ENCODE results near the gene MRAP.
"Not testable (repeated sequence)": the region's sequence is repeated elsewhere in the genome, so short reads cannot be mapped to it uniquely, and the experiment has no call there.

Gene MRAP

DNA sequence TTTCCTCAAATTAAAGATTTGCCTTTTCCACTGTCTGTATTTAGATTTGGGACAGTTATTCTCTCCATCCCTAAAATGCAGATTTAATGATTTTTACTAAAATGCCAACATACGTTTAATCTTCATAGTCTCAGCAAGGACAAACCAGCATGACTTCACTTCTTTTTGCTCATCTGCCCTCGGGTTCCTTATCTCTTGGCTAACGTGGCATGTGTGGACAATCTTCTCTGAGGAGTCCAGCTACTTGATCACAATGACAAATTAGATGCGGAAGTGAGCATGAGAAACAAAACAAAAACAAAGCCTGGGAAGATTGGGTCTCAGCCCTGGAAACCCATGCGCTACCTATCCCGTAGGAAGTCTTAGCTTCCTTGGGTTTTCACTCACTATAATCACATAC, 1.0 kb downstream of the MRAP start:
- no peak for DNase-seq (ENCODE audit: low read depth in 2 of 2, low spot score in 1 of 2)

DNA sequence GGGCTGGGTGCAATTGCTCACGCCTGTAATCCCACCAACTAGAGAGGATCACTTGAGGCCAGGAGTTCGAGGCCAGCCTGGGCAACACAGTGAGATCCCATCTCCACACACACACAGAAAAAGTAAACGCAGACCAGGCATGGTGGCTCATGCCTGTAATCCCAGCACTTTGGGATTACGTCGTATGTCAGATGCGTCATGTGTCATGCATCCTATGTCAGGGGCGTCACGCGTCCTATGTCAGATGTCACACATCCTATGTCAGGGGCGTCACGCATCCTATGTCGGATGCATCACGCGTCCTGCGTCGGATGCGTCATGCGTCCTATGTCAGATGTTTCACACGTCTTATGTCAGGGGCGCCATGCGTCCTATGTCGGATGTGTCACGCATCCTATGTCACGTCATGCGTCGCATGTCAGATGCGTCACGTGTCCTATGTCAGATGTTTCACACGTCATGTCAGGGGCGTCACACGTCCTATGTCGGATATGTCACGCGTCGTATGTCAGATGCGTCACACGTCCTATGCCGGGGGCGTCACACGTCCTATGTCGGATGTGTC, 1.5 kb downstream of the MRAP start:
- no peak for DNase-seq (ENCODE audit: low read depth in 2 of 2, low spot score in 1 of 2)

DNA sequence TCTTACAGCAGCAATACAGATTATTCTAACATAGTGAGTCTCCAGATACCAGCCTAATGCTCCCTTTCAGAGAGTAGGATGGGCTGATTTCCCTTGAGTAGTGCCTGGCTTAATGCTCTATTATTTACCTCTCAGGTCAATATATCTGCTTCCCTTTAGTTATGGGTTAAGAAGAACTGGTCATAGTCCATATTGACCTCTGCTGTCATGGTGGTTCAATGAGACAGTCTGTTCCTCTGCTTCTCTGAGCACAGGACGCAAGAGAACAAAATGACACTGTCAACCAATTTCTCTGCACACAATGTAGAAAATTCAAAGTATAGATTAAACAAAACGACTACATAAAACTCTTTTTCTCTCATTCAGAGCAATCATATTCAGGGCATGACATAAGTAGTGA, 2.9 kb downstream of the MRAP start:
- no peak for DNase-seq (ENCODE audit: low read depth in 2 of 2, low spot score in 1 of 2)

DNA sequence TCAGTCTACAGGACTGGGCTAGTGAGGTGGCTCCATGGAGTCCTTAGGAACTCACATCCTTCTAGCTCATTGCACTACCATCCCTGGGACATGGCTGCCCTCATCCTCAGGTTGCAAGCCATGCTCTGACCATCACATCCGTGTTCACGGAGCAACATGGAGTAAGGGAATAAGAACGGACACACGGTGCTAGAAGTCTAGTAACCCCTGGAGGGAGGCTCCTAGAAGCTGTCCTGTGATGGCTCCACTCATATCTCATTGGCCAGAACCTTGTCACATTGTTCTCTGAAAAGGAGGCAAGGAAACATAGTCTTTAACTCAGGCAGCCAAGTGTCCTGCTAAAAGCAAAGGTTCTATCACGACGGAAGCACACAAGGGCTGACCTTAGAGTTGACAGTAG, 3.9 kb downstream of the MRAP start:
- DNase-seq (ENCODE audit: low read depth in 2 of 2, low spot score in 1 of 2) = no peak

DNA sequence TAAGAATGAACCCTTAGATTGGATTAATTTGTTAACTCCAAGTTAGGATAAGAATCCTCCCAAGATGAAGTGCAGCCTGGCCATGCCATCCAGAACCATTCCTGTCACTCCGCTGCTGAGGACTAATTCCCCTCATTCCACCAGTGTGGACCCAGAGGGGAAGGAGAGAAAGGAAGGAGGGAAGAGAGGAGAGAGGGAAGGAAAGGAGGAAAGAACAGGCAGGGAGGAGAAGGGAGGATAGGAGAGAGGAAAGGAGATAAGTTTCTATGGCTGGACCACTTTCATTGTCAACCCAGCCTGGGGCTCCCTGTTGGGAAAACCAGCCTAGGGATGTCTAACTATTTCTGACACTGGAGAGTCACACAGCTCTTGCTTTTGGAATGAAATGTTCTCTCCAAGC, 4.7 kb downstream of the MRAP start:
- no peak for DNase-seq (ENCODE audit: low read depth in 2 of 2, low spot score in 1 of 2)

DNA sequence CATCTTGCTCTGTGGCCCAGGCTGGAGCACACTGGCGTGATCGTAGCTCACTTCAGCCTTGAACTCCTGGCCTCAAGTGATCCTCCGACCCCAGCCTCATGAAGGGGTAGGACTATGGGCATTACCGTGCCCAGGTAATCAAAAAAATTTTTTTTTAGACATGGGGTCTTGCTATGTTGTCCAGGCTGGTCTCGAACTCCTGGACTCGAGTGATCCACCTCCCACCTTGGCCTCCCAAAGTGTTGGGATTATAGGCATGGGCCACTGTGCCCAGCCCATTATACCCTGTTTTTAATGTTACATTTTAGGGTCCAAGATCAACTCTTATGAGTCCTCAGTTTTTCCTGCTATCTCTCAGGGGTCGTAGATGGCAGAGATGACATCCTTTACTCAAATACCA, 6.3 kb downstream of the MRAP start:
- DNase-seq (ENCODE audit: low read depth in 2 of 2, low spot score in 1 of 2) = no peak

DNA sequence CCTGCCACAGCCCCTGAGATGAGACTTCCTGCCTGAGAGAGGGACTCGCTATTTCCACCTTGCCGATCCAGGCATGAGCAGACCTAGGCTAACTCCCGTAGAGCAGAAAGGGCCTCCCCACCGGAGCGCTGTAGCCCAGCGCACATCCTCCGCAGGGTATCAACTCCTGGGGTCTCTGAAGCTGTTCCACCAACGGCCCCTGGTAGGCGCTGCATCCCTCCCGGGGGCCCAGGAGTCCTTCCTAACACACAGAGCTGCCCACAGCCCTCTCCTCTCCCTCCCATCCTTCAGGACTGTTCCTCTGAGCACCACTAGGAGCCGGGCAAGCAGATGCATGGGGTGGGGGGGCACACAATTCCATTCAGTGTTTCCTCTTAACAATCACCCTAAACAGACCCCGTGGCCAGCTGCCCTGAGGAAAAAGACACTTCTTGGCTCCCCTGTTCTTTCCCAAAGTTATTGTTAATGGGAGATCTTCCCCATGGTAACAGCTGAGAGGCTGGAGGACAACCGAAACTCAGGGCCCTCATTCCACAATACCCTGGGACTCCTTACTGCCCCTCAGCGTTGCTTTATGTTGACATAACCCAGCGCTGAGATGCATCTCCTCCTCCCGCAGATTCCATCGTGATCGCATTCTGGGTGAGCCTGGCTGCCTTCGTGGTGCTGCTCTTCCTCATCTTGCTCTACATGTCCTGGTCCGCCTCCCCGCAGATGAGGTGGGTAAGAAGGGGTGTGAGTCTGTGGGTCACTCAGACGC, 7.5 kb downstream of the MRAP start:
- no peak for DNase-seq (ENCODE audit: low read depth in 2 of 2, low spot score in 1 of 2)

DNA sequence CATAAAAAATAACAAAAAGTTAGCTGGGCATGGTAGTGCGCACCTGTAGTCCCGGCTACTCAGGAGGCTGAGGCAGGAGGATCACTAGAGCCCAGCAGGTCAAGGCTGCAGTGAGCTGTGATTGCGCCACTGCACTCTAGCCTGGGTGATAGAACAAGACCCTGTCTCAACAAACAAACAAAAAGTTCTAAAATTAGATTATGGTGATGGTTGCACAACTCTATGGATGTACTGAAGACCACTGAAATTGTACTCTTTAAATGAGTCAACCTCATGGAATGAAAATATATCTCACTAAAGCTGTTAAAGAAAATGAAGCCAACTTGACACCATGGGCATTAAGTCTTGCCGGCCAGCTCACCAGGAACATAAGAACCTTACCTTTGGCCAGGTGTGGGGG, 9.1 kb downstream of the MRAP start:
- no peak for DNase-seq (ENCODE audit: low read depth in 2 of 2, low spot score in 1 of 2)

DNA sequence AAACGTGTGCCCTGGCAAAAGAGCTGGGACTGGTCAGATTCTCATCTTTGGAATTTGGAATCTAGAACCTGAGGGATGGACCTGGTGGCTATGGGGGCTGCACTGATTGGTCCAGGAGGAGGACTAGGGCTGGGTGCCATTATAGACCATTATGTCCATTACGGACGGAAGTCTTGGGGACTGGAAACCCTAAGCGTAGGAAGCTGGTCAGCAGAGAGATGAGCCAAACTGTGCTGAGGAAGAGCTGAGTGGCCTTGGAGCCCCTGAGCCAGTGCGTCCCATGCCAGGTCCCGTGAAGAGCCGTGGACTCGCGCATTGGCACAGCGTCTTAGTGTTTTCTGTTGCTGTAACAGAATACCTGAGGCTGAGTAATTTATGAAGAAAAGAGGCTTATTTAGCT, 10.0 kb downstream of the MRAP start:
- no peak for DNase-seq (ENCODE audit: low read depth in 2 of 2, low spot score in 1 of 2)

DNA sequence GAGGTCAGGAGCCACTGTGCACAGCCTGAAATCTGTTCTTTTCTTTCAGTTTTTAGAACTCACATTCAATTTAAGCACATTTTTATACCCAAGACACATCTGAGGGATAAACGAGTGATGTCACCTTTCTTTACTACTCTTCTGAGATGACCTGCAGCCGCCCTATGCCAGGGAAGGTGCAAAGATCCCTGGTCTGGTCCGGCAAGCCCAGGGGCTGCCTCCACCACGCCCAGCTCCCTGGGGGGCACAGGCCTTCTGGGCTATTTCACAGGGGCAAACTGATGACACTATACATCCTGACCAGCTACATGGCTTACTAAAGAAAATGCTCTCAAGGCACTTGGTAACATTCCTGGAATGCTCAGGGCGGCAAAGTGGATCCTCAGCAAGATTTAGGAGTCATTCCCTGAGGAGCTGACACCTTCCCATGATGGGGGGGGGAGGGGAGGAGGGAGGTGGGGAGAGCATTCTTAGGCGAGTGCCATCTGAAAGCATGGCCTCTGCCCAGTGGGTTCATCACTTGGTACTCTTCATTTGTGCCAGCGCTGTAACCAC, 11.3 kb downstream of the MRAP start:
- no peak for DNase-seq (ENCODE audit: low read depth in 2 of 2, low spot score in 1 of 2)

DNA sequence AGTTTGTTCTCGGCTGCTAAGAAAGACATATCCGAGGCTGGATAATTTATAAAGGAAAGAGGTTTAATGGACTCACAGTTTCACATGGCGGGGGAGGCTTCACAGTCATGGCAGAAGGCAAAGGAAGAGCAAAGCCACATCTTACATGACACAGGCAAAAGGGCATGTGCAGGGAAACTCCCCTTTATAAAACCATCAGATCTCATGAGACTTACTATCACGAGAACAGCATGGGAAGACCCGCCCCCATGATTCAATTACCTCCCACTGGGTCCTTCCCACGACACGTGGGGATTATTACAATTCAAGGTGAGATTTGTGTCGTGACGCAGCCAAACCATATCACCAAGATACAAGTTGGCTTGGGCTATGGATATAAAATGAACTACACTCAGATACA, 12.3 kb downstream of the MRAP start:
- DNase-seq (ENCODE audit: low read depth in 2 of 2, low spot score in 1 of 2) = not testable (repeated sequence)

DNA sequence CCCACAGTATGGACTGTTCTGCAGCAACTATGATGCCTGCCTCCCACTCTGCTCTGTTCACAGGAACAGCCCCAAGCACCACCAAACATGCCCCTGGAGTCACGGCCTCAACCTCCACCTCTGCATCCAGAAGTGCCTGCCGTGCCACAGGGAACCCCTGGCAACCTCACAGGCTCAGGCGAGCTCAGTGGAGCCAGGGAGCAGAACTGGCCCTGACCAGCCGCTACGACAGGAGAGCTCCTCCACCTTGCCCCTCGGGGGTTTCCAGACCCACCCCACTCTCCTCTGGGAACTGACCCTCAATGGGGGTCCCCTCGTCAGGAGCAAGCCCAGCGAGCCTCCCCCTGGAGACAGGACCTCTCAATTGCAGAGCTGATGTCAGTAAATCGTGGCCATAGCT, 13.0 kb downstream of the MRAP start:
- no peak for DNase-seq (ENCODE audit: low read depth in 2 of 2, low spot score in 1 of 2)

DNA sequence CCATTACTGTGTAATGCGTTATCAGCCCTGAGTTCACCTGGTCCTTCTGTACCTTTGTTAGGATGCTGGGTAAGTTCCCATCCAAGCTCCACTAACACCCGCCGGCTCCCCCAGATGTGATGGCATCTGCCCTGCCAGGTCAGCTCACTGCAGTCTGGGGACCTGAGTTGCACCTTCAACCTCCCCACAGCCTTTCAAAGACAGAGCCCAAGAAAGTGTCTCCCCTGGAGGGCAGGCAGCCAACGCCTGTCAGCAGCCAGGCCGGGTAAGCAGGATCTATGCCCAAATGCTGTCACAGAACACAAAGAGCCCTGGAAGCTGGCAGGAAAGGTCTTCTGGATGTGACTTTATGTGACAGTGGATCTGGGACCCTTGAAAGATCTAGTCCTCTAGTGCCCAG, 13.7 kb downstream of the MRAP start:
- no peak for DNase-seq (ENCODE audit: low read depth in 2 of 2, low spot score in 1 of 2)

DNA sequence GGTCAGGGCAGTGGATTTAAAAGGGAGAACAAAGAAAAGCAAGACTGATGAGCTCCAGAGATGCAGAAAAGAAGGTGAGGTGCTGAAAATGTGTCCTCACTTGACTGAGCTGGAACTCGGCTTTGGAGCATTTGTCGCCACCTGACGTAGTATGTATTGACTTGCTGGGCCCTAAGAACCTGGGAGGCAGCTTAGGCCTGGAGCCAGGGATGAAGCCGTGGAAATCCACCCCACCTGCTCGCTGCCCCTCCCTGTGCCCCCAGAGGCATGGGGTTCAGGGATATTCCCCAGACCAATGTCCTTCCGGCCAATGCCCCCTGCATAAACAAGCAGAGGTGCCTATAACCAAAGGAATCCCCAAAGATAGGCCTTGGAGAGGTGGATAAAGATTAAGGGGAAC, 14.3 kb downstream of the MRAP start:
- no peak for DNase-seq (ENCODE audit: low read depth in 2 of 2, low spot score in 1 of 2)

DNA sequence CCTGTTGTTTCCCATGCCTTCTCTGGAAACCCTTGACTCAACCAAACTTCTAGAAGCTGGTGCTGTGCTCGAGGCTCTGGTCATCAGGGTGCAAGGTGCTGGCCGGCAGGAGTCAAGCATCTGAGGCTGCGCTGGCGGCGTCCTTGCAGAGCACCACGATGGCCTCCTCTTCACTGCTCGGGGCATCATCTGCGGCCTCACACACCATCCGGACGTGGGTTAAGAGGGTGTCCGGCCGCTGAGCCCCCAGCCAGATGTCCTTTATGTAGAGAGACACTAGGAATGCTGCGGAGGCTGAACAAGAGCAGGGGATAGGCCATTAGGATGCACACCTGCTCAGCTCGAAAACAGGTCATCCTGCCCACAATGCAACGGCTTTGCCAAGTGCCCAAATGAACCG, 16.2 kb downstream of the MRAP start:
- no peak for DNase-seq (ENCODE audit: low read depth in 2 of 2, low spot score in 1 of 2)

DNA sequence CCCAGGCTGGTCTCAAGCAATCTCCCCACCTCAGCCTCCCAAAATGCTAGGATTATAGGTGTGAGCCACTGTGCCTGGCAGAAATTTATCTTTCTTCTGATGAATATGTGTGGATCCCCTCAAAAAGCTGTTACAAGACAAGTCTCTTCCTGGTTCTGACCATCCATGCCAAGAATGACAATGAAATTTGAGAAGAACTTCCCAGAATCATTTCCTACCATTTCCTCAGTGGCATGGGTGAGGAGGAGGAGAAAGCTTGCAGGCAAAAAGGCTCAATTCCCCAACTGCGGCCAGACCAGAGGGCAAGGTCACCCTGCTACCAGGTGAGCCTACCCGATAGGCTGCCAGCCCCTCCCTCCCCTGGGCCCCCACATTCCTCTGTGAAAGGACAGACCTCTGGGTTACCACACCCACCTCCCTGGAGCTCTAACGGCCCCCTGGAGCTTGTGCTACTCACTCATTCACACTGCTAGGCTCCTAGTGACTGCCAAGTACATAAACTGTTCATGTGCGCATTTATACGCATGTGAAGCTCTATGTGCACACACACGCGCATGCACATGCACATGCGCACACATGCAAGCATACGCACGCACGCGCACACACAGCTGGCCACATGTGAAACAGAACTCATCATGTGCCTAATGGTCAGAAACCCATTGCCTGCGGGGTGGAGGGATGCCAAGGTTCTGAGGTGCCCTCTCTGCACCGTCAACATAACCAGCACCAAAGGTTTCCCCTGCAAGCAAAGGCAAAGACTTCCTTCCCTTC, 17.0 kb downstream of the MRAP start:
- no peak for DNase-seq (ENCODE audit: low read depth in 2 of 2, low spot score in 1 of 2)

DNA sequence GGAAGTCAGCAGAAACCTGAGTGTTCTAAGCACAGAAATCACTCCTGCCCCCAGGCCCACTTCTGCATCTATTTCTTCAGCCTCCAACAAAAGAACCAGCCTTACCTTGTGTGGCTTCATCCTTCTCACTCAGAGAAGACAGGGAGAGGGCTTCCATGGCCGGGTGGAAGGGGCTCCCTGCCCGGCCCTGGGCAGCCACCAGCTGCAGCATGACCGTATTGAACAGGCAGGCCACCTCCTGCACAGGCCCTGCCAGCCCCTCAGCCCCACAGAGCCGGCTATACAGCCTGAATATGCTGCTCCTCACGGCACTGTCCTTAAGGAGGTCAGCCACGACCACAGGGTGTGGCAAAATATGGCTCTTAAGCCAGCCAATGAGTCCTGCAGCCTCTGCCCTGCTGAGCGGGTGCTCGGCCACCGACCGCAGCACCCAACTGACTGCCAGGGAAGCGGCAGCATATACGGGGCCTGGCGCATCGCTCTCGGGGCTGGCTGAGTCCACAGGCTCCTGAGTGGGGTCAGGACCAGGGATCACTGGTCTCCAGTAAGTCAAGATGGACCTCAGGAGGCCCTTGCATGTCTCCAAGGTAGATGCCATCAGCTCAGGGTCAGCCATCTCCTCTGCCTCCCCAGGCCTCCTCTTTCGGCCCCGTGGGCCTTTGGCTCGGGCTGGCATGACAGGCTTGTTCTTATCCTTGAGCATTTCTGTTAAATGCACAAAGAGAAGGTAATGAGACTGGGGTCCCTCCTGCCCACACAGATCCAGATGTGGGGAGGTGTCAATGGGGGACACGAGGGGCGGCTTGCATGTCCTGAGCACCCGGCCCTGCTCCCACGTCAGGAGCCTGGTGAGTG, 17.9 kb downstream of the MRAP start:
- no peak for DNase-seq (ENCODE audit: low read depth in 2 of 2, low spot score in 1 of 2)

DNA sequence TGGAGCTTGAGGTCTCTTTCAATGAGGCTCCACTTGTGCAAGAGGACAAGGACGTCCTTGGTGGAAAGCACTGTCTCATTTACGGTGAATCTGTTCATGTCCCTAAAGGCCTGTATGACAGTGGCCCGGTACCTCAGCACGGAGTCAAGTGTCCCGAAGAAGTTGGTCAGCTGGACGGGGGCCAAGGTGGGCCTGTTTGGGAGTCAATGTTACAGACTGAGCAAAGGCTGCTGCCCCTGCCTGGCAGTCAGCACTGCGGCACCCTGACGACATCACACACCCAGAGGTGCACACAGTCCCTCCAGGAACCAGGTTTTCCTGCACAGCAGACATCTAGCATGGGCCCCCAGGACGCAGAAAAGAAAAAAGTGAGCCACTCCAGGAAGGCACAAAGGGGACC, 19.1 kb downstream of the MRAP start:
- DNase-seq (ENCODE audit: low read depth in 2 of 2, low spot score in 1 of 2) = no peak

DNA sequence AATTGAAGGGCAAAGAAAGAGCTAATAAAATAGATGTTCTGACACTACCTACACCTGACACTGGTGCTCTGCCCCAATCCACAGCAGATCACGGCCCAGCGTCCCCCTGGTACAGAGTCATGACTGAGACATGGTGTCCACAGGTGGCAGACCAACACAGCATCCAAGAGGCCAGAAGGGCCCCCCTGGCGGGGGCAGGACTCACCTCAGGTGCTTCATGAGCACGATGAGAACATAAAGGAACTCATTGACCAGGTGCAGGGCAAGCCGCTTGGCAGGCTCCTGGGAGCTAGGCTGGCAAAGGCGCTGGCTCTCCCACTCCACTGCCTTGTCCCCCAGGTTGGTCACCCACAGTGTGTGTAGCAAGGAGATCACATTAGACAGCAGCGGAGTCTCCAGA, 20.4 kb downstream of the MRAP start:
- DNase-seq (ENCODE audit: low read depth in 2 of 2, low spot score in 1 of 2) = no peak

DNA sequence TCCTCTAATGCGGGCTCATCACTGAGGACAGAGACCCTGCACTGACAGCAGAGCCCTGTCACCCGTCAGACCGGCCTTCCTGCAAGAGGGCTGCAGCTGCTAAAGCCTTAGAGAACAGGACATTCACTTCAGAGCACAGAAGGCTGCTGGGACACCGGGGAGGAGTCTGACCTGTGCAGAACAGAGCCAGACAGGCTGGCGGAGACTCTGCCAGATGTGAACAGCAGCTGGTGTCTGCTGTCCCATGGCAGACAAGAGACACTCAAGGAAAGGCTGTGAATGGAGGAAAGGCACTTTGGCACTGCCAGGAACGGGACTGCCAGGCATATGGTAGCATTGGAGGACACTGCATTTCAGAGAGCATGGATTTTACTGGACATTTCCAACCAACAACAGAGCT, 21.4 kb downstream of the MRAP start:
- DNase-seq (ENCODE audit: low read depth in 2 of 2, low spot score in 1 of 2) = no peak

DNA sequence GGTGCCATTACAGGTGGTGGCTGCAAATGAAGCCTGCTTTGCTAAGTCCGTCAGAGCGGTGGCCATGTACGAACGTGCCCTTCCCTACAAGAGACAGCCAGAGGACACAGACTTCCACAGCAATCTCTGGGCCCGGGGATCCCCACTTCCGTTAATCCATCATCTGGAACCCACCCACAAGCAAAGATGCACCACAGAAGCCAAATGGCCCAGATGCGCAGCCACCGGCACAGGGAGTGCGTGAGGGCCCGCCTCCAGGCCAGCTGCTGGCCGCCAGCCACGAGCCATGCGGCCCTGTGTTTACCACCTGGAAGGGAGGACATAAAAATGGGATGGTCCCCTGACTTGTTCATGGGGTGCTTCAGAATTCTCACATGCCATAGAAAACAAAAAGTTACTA, 22.1 kb downstream of the MRAP start:
- no peak for DNase-seq (ENCODE audit: low read depth in 2 of 2, low spot score in 1 of 2)

All from stimulated activated CD8-positive, alpha-beta memory T cell treated with anti-CD3 and anti-CD28 coated beads, Interleukin-4, amount 100 ng/mL, for 4 hours (primary cell).